GM21447 (cell line): ENCODE data around the gene GRK5.

Source experiments
- ATAC-seq: cut with Tn5 transposase; IDR thresholded peaks from one replicate; pipeline ENCODE4 v1.9.1; 2021; ENCODE audit not compliant: unreplicated experiment

GRK5 gene

DNA sequence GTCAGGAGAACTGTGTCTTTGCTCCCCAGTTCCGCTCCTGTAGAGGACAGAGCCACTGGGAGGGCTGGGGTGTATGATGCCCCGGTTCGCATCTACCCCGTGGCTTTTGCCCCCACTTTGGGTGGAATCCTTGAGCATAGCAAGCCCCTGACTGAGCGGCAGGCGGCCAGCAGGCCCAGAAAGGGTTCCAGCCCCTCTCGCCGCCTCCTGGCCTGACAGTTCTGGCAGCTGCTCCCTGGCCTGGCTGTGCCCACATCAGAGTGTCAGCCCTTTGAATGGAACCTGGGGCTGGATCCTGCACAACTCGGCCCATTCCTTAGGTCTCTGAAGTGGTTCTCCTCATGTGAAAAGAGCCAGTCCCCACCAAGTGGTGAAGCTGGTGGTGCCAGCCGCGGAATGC is 106.7 kb downstream of the GRK5 start:
- no peak for ATAC-seq

DNA sequence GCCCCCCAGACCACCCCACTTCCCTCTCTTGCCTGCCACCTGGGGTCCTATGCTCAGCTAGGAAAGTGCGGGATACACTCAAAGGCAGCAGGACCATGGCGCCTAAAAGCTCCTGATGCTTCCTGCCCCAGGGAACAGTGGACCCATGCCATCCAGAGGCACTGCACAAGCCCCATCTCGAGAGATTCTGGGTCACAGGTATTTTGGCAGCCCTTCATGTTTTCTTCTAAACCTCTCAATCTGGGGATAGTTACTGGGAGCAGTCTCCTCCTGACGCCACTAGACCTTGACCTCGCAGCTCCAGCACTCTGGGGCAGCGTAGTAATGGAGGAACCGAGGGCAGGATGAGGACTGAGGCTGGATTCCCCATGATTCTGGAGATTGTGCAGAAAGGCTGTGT is 107.1 kb downstream of the GRK5 start:
- ATAC-seq, result no peak

GRCh38 chr10:119315128-119316001 is 108.0 kb downstream of the GRK5 start:
- peak; percentile 53 for ATAC-seq

DNA sequence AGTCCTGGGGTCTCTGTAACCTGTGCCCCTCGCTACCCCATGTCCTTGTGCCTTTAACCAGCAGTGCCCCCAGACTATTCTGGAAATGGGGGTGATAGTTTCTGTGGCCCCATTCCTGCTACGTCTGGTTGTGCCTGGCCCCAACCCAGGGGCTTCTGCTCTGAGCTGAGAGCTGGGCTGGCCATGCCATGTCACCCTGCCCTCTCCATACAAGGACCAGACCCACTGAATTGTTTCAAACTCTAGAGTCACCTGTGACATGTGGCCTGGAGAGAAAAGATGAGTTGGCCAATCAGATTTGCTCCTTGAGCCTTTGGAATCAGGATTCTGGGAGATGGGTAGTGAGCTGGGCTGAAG is 108.6 kb downstream of the GRK5 start:
- ATAC-seq, result no peak

DNA sequence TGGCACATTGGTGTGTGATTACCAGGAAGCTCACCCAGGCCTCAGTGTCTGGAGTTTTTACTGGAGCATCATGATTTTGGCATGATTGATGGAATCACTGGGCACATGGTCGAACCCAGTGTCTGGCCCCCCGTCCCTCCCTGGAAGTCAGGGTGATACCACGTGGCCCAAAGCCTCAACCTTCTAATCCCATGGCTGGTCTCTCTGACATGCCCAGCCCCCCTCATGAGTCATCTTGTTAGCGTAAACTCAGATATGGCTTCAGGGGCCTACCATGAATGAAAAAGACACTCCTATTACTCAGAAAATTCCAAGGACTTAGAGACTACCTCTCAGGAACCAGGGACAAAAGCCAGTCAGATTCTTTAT is 109.3 kb downstream of the GRK5 start:
- ATAC-seq, result no peak

- no peak for ATAC-seq
Observed at GRCh38 chr10:119318411-119319160, 111.2 kb downstream of the GRK5 start.

- ATAC-seq, result no peak
Observed at GRCh38 chr10:119319161-119319919, 112.0 kb downstream of the GRK5 start.

GRCh38 chr10:119319920-119320258 is 112.5 kb downstream of the GRK5 start:
- ATAC-seq, result no peak

- no peak for ATAC-seq
Observed at GRCh38 chr10:119320981-119321380, 113.6 kb downstream of the GRK5 start.

GRCh38 chr10:119323085-119324016 is 116.0 kb downstream of the GRK5 start:
- no peak for ATAC-seq

DNA sequence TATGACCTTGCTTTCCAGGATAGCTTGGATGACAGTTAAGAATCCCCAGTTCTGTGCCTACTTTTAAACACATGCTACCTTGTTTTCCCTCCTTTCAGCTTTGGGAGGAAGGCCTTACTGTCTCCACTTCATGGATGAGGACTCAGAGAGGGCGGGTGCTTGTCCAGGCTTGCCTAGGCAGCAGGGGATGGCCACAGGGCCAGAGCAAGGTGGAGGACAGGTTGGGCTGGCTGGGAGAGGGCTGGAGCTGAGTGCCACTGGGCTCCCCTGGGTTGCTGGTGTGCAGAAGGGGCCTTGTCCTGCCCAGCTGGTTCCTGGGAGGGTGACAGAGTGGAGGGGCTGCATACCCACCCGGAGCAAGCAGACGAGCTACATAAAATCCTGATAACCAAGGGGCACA is 117.8 kb downstream of the GRK5 start:
- ATAC-seq, result no peak

- no peak for ATAC-seq
Observed at GRCh38 chr10:119326167-119326566, 118.8 kb downstream of the GRK5 start.

DNA sequence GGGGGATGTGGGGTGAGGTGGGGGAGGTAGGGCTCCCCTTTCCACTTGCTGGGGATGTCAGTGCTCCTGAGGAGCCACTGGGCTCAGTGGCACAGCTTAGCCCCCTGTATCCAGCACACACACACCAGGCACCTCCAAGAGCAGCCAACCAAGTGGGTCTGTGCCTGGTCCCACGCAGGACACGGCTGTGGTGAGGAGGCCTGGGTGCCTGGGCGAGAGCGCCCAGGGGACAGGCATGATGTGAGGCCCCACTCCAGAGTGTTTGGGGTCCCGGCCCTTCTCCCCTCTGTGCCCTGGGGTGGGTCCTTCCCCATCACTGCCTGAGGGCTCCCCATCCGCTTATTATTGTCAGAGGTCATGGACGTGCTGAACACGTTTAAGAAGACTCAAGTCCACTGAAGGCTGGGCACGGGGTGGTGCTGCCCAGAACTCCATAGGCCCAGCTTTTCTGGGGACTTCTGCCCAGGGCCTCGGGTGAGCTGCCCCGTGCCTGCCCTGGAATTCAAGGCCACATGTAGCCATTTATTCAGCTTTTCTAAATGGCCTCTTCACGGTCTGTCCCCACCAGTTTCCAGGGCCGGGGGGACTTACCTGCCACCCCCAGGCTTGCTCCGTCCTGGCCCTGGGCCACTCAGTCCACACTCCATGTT is 119.8 kb downstream of the GRK5 start:
- ATAC-seq, result no peak

- no peak for ATAC-seq
Observed at GRCh38 chr10:119328223-119328622, 120.9 kb downstream of the GRK5 start.

- ATAC-seq, result no peak
Observed at GRCh38 chr10:119330342-119330741, 123.0 kb downstream of the GRK5 start.

DNA sequence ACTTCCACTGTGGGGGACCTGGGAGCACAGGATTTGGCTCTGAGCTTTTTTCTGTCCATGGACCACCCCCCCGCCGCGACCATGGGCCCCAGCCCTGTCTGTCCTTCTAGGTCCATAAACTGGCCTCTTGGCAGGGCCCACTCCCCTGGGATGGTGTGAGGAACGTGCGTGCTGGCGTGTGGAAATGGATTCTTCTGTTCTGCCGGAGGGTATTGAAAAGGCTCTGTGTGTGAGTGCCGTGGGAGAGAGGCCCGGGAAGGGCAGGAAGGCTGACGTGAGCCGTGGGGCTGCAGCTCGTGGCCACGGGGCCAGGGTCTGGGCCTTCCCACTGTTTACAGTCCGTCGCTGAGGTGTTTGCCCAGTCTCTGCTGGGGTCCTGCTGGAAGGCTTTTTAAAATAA is 123.7 kb downstream of the GRK5 start:
- ATAC-seq, result no peak

GRCh38 chr10:119333146-119333792 is 125.9 kb downstream of the GRK5 start:
- ATAC-seq, result no peak

DNA sequence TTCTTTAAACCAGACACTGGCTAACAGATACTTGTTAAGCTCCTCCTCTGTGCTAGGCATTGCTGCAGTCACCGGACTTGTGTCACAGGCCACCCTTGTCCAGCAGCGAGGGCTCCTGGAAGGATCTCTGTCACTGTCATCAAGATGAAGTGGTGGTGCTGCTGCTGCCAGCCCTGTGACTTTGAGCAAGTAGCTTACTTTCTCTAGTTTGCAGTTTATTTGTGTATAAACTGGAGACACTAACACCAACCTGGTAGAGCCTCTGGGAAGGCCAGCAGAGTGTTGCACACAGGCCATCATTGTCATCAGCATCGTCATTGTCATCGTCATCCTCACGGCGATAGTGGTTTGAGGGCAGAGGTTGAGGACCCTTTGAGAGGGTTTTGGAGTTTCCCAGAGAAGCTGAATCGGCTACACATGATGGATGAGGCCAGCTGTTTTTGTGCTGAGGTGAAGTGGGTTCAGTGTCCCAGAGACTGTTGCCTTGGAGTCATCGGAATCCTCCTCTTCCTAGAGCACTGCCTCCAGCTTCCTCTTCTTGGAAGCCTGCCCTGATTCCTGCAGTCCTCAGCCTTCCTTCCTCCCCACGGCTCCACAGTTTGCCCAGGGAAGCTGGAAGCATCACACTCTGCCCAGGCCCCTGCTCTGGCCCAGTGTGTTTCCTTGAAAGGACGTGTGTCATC is 128.4 kb downstream of the GRK5 start:
- no peak for ATAC-seq

GRCh38 chr10:119336599-119336998 is 129.2 kb downstream of the GRK5 start:
- ATAC-seq, result no peak
